SK-N-SH (cell line): ENCODE results near the gene BMP6. TPM values are rescaled to one million over a fixed set of nuclear protein-coding genes. Genes with fewer than 3 reads are reported as not detected.
A peak's percentile ranks its signal among the peaks of the same experiment; 100 is the strongest.

Experiments used
- CTCF ChIA-PET: fragments of 300-600, 350-600 bp; formaldehyde crosslinking; extraction: SDS; loops from one replicate; lab custom pipeline; 2021; lab: Yijun Ruan, JAX
- POLR2A ChIA-PET: fragments of 350-600 bp; sonication (Branson Sonifier 250); formaldehyde crosslinking; extraction: SDS; loops from one replicate; lab custom pipeline; 2020; ENCODE audit warnings: antibody characterized with exemption, inconsistent platforms; lab: Yijun Ruan, JAX
- DNase-seq: peaks from one replicate; pipeline ENCODE4 v3.0.0; 2012
- H2AFZ ChIP-seq: fragments of 200-600 bp; sonication (generic); 2 replicates; pipeline ENCODE4 v1.8.1; 2016; ENCODE audit warnings: antibody characterized with exemption, mild to moderate bottlenecking, low read depth
- H3F3A ChIP-seq: fragments of 200-600 bp; sonication (generic); replicated peaks from 2 replicates; pipeline ENCODE3; 2016; ENCODE audit warnings: antibody characterized with exemption, mild to moderate bottlenecking; ENCODE audit not compliant: insufficient read depth
- H3K27ac ChIP-seq, 2 experiments: fragments of 200-500 bp in 1 of 2; fragments of 200-600 bp in 1 of 2; sonication (Bioruptor generic) in 1 of 2; sonication (generic), shearing (Covaris generic) in 1 of 2; 2 replicates each; pipeline versions ENCODE4 v1.5.1 to v1.6.1; 2014 to 2016; ENCODE audit warnings: low read depth in 2 of 2, inconsistent platforms in 1 of 2, low read length in 1 of 2, mild to moderate bottlenecking in 1 of 2, mixed read lengths in 1 of 2
- H3K27me3 ChIP-seq: fragments of 200-600 bp; sonication (generic), shearing (Covaris generic); 2 replicates; pipeline ENCODE4 v1.6.1; 2016; ENCODE audit warnings: mixed run types; ENCODE audit not compliant: insufficient read depth
- H3K36me3 ChIP-seq, 2 experiments: fragments of 200-500 bp in 1 of 2; fragments of 200-600 bp in 1 of 2; sonication (Bioruptor generic) in 1 of 2; sonication (generic) in 1 of 2; replicated peaks in 1 of 2; 2 replicates each; pipeline versions ENCODE3 to v1.5.1; 2014 to 2016; ENCODE audit warnings: low read length in 1 of 2, mild to moderate bottlenecking in 1 of 2; ENCODE audit not compliant: insufficient read depth in 2 of 2, control insufficient read depth in 1 of 2
- H3K4me1 ChIP-seq, 2 experiments: fragments of 200-500 bp in 1 of 2; fragments of 200-600 bp in 1 of 2; sonication (Bioruptor generic) in 1 of 2; sonication (generic), shearing (Covaris generic) in 1 of 2; 2 replicates each; pipeline versions ENCODE4 v1.5.1 to v1.6.1; 2014 to 2016; ENCODE audit warnings: low read depth in 1 of 2, low read length in 1 of 2, mixed run types in 1 of 2; ENCODE audit not compliant: insufficient read depth in 2 of 2, control insufficient read depth in 1 of 2
- H3K4me2 ChIP-seq: fragments of 200-600 bp; sonication (generic), shearing (Covaris generic); 2 replicates; pipeline ENCODE4 v1.6.1; 2017; ENCODE audit warnings: mixed run types
- H3K4me3 ChIP-seq, 2 experiments: fragments of 200-500 bp in 1 of 2; fragments of 200-600 bp in 1 of 2; sonication (Bioruptor generic) in 1 of 2; sonication (generic), shearing (Covaris generic) in 1 of 2; 2 replicates each; pipeline versions ENCODE4 v1.5.1 to v1.8.1; 2014 to 2016; ENCODE audit warnings: low read depth in 2 of 2, inconsistent platforms in 1 of 2, low read length in 1 of 2, mild to moderate bottlenecking in 1 of 2, mixed read lengths in 1 of 2, moderate library complexity in 1 of 2
- H3K79me2 ChIP-seq: fragments of 200-600 bp; sonication (generic); 2 replicates; pipeline ENCODE4 v1.8.1; 2017; ENCODE audit warnings: mild to moderate bottlenecking; ENCODE audit not compliant: insufficient read depth
- H3K9ac ChIP-seq: fragments of 200-600 bp; sonication (generic); 2 replicates; pipeline ENCODE4 v1.6.1; 2017; ENCODE audit warnings: mixed run types
- H3K9me2 ChIP-seq: fragments of 200-600 bp; sonication (generic); 2 replicates; pipeline ENCODE4 v1.6.1; 2017; ENCODE audit warnings: mixed run types
- H3K9me3 ChIP-seq: fragments of 200-600 bp; sonication (generic); 2 replicates; pipeline ENCODE4 v1.6.1; 2017; ENCODE audit warnings: mixed run types, mild to moderate bottlenecking, moderate library complexity
- H4K20me1 ChIP-seq: fragments of 200-600 bp; sonication (generic); 2 replicates; pipeline ENCODE4 v1.6.1; 2017; ENCODE audit warnings: mild to moderate bottlenecking, mixed run types; ENCODE audit not compliant: insufficient read depth
- CHD2 ChIP-seq: fragments of 150-350 bp; IDR thresholded peaks from 2 replicates; pipeline ENCODE4 v1.6.1; 2018; ENCODE audit warnings: low read length; ENCODE audit not compliant: partially characterized antibody
- CTCF ChIP-seq: fragments of 200-600 bp; sonication (generic); IDR thresholded peaks from 2 replicates; pipeline ENCODE4 v1.6.1; 2017; ENCODE audit warnings: antibody characterized with exemption, mild to moderate bottlenecking, moderate library complexity
- EP300 ChIP-seq, 2 experiments: IDR thresholded peaks; 2 replicates each; pipeline versions ENCODE4 v1.4.0 to v1.6.1; 2012; ENCODE audit warnings: borderline replicate concordance in 1 of 2, low read depth in 1 of 2, low read length in 1 of 2
- FOSL2 ChIP-seq: IDR thresholded peaks from 2 replicates; pipeline ENCODE4 v1.4.0; 2012; ENCODE audit warnings: low read depth, mild to moderate bottlenecking, moderate library complexity, borderline replicate concordance
- FOXJ3 ChIP-seq: sonication (generic); formaldehyde crosslinking; IDR thresholded peaks from 2 replicates; pipeline ENCODE4 v1.5.1; 2020; ENCODE audit warnings: mild to moderate bottlenecking, missing genetic modification reagents
- FOXM1 ChIP-seq: IDR thresholded peaks from 2 replicates; pipeline ENCODE4 v1.4.0; 2012; ENCODE audit warnings: low read depth, mild to moderate bottlenecking
- GATA2 ChIP-seq: sonication (generic); formaldehyde crosslinking; IDR thresholded peaks from 2 replicates; pipeline ENCODE4 v1.5.0; 2020; ENCODE audit warnings: mild to moderate bottlenecking, missing genetic modification reagents
- IRF3 ChIP-seq: fragments of 150-350 bp; IDR thresholded peaks from 2 replicates; pipeline ENCODE4 v1.6.1; 2016; ENCODE audit warnings: mild to moderate bottlenecking, low read depth, low read length
- MEF2A ChIP-seq: IDR thresholded peaks from 2 replicates; pipeline ENCODE4 v1.4.0; 2012; ENCODE audit warnings: low read depth, borderline replicate concordance
- NFIC ChIP-seq: IDR thresholded peaks from 2 replicates; pipeline ENCODE4 v1.4.0; 2012; ENCODE audit warnings: borderline replicate concordance
- POLR2AphosphoS5 ChIP-seq: IDR thresholded peaks from 2 replicates; pipeline ENCODE4 v1.6.1; 2012; ENCODE audit warnings: low read depth, low read length
- RAD21 ChIP-seq: IDR thresholded peaks from 2 replicates; pipeline ENCODE4 v1.6.1; 2012; ENCODE audit warnings: mild to moderate bottlenecking, low read length
- REST ChIP-seq: IDR thresholded peaks from 2 replicates; pipeline ENCODE4 v1.6.1; 2012; ENCODE audit warnings: mild to moderate bottlenecking, low read depth, low read length, moderate library complexity
- RFX5 ChIP-seq: IDR thresholded peaks from 2 replicates; pipeline ENCODE4 v1.6.1; 2012; ENCODE audit warnings: mild to moderate bottlenecking, improper control_type of control experiment, low read length
- TCF12 ChIP-seq: IDR thresholded peaks from 2 replicates; pipeline ENCODE4 v1.4.0; 2012
- YY1 ChIP-seq: IDR thresholded peaks from 2 replicates; pipeline ENCODE4 v1.4.0; 2012; ENCODE audit warnings: low read depth, mild to moderate bottlenecking
- WGBS: methylation state at CpG from one replicate; pipeline ENCODE4 v1.1.6; 2017; ENCODE audit warnings: low lambda C conversion rate; 5-methylcytosine and 5-hydroxymethylcytosine counted together
- polyA plus RNA-seq, 3 experiments: library from polyadenylated mRNA; depleted of rRNA; stranded (reverse); fragments of >200 nt; gene quantifications; 2 replicates each; pipeline ENCODE4 v1.2.3, GENCODE V29; 2012

BMP6 gene
- polyA plus RNA-seq, 1 of the 3 experiments (the other 2 are of a cell fraction), result not detected

- 7% methylated on average over 2 of the region's 3 CpGs for WGBS
- no peaks in the 10 kb centered on the region for H3K4me1 ChIP-seq
- no peaks in the 10 kb centered on the region for H3K9me3 ChIP-seq
- no peaks in the 10 kb centered on the region for H4K20me1 ChIP-seq
- ChIA-PET POLR2A (no interaction called here), CTCF (no interaction called here)
- H3K36me3 ChIP-seq, result no peaks in the 10 kb centered on the region
- H3K9me2 ChIP-seq, result no peaks in the 10 kb centered on the region
- H3K27me3 ChIP-seq, result peaks cover 22% of the 10 kb centered on the region; the same call in 1 of the 2 replicates
- no peak overlapping the region for H3K27ac ChIP-seq
- no peak overlapping the region for H3K4me2 ChIP-seq
- DNase-seq, result no peak
- H3K79me2 ChIP-seq, result no peaks in the 10 kb centered on the region
- H3K9ac ChIP-seq, result no peak overlapping the region
- no peak overlapping the region for H2AFZ ChIP-seq
- TF ChIP-seq POLR2AphosphoS5 (no peak), MEF2A (no peak), FOXM1 (no peak), REST (no peak), FOXJ3 (no peak), NFIC (no peak), FOSL2 (no peak)
- H3F3A ChIP-seq, result no peaks in the 10 kb centered on the region
- H3K4me3 ChIP-seq, result no peak overlapping the region
These were observed 77.3 kb downstream of the BMP6 start for GRCh38 chr6:7803214-7803613.

- H3F3A ChIP-seq, result no peaks in the 10 kb centered on the region
- WGBS, result 9% methylated on average over 11 of the region's 11 CpGs
- H3K4me1 ChIP-seq, result no peaks in the 10 kb centered on the region
- peaks cover 32% of the 10 kb centered on the region; the same call in 1 of the 2 replicates for H3K27me3 ChIP-seq
- POLR2A ChIA-PET, result no interaction called here
- H3K9me2 ChIP-seq, result no peaks in the 10 kb centered on the region
- no peak overlapping the region for H2AFZ ChIP-seq
- no peak for DNase-seq
- peak overlapping the region; percentile 15; the same call in 1 of the 2 replicates for H3K4me2 ChIP-seq
- no peak overlapping the region for H3K9ac ChIP-seq
- no peak overlapping the region for H3K27ac ChIP-seq
- H3K4me3 ChIP-seq, result no peak overlapping the region
- H3K79me2 ChIP-seq, result no peaks in the 10 kb centered on the region
- no peaks in the 10 kb centered on the region for H4K20me1 ChIP-seq
- H3K36me3 ChIP-seq, result no peaks in the 10 kb centered on the region
- H3K9me3 ChIP-seq, result no peaks in the 10 kb centered on the region
- CTCF ChIA-PET, result no interaction called here
- TF ChIP-seq POLR2AphosphoS5 (no peak), FOXM1 (no peak), CTCF (no peak), FOSL2 (no peak), YY1 (no peak), EP300 (IDR thresholded peaks at IDR 0.05; ENCODE audit: borderline replicate concordance in 1 of 2, low read depth in 1 of 2, low read length in 1 of 2) (no peak), CHD2 (no peak), IRF3 (no peak), REST (no peak), MEF2A (no peak), RFX5 (no peak), GATA2 (CRISPR knock-in tag) (no peak), FOXJ3 (no peak), TCF12 (no peak), RAD21 (no peak)
These were observed 79.4 kb downstream of the BMP6 start for GRCh38 chr6:7805078-7805849.
